Hematopoietic multipotent progenitor cell treated with erythropoietin and hydrocortisone succinate and interleukin-3 and kit ligand, for 15 days (in vitro differentiated cells): ENCODE data around the gene PTGER3.
A peak's percentile ranks its signal among the peaks of the same experiment; 100 is the strongest.
"Not testable (repeated sequence)": the region's sequence is repeated elsewhere in the genome, so short reads cannot be mapped to it uniquely, and the experiment has no call there.

ENCODE experiments used
- DNase-seq: peaks from one replicate; pipeline ENCODE4 v3.0.0-alpha.2; 2015; ENCODE audit warnings: low spot score

Gene PTGER3

DNA sequence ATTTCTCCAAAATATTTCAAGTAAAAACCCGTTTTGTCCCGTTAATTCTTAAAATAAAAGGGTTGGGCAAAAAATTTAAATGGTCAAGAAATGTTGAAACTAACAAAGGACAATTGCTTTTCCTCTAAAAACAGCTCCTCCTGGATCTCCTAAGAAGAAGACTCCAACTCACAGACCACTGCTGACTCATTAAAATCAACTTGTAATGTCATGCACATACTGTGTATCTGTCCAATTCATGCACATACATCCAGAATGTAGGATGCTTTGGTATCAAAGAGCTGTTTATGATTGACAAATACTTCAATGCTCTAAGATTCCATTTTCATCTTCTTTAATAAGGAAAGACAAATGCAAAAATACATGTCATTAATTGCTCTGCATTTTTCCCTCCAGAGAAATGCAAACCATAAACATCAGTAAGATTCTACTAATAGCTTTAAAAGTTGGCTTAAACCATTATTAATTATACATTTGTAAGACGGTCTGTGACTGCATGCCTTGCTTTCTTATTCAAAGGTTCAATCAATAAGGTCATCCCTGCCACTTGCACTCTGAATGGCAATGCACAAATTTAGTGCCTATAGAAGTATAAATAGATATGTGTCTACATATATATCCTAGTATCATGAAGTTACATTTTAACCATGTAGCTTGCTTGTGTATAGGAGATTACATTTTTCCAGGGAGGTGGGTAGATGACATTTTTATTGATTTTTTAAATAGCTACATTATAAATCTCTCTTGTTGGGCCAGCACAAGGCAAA, 44.7 kb downstream of the PTGER3 start:
- no peak for DNase-seq

GRCh38 chr1:71001624-71002023, 46.0 kb downstream of the PTGER3 start:
- DNase-seq: no peak

DNA sequence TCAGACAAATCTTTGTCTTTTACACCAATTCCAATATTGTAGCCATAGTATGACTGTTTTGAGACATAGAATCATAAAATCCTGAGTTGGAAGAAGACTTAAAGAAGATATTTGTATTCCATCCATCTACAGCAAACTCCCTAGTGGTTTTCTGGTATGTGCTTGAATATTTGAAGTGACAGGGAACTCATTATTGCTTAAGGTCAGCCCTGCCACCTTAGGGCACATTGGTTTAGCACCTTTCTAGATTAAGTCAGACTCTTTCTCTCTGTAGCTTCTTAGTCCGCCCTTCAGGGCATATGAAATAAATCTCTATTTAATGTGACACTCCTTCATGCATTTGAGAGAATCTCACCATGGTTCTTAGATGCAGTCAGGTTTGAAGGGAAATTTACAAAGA, 49.8 kb downstream of the PTGER3 start:
- DNase-seq: no peak

DNA sequence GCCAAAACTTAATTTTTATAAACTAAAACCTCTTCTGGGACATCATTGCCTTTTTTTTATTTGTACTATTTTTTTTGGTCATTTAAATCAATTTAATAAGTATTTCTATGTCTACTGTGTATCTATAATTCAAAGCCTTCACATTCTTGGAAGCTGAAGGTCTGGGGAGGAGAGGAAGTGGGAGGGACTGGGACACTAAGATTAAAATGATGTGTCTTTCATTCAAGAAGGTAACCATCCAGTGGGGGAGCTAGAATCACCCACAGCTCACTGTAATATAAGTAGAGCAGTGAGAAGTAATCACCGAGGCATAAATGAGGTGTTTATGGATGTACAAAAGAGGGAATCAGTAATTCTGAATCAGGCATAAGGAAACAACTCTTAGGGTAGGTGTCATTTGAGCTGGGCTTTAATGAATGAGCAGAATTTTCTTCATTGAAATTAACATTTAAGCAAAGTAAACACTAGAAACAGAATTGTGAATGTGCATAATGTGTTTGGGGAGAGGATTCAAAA, 52.8 kb downstream of the PTGER3 start:
- DNase-seq: no peak

GRCh38 chr1:70993798-70994197, 53.8 kb downstream of the PTGER3 start:
- DNase-seq: no peak

GRCh38 chr1:70992521-70992920, 55.1 kb downstream of the PTGER3 start:
- DNase-seq: no peak

GRCh38 chr1:70990469-70991253, 57.0 kb downstream of the PTGER3 start:
- no peak for DNase-seq

GRCh38 chr1:70987497-70987896, 60.1 kb downstream of the PTGER3 start:
- DNase-seq: no peak

DNA sequence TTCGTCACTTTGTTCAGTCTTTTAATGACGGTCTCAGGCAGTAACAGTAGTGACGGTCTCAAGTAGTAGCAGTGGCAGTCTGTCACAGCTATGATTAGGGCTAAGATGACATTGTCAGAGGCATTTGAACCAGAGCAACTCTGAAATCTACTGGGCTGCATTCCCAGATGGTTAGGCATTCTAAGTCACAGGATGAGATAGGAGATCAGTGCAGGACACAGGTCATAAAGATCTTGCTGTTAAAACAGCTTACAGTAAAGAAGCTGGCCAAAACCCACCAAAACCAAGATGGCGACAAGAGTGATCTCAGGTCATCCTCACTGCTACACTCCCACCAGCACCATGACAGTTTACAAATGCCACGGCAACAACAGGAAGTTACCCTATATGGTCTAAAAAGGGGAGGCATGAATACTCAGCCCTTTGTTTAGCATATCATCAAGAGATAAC, 61.8 kb downstream of the PTGER3 start:
- not testable (repeated sequence) for DNase-seq

DNA sequence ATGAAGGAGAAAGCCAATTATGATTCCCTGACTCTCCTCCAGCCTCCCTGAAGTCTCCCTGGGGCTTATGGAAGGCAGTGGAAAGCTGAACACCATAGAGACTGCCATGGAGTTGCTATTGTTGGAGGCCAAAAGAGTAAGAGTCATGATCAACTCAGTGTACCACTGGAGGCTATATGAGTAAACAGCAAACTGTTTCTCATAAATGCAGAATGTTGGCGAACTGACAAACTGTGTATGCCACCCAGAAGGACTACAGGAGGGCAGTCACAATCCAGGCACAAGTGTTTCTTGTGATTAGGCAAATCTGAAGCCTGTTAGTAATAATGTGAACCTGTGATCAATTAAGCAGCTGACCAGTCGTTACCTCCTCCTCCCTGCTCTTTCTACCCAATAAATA, 62.3 kb downstream of the PTGER3 start:
- DNase-seq: not testable (repeated sequence)

DNA sequence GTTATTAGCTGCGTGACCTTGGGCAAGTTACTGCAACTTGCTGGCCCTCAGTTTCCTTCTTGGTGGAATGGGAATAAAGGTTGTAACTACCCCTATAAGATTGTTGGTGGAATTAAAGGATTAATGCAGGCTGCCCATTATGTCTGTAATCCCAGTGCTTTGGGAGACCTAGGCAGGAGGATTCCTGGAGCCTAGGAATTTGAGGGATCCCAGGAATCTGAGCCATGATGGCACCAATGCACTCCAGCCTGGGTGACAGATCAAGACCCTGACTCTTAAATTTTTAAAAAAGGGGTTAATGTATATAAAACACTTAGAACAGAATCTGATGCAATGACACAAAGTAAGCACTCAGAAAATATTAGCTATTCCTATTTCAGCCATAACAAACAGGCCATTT, 67.3 kb downstream of the PTGER3 start:
- no peak for DNase-seq

DNA sequence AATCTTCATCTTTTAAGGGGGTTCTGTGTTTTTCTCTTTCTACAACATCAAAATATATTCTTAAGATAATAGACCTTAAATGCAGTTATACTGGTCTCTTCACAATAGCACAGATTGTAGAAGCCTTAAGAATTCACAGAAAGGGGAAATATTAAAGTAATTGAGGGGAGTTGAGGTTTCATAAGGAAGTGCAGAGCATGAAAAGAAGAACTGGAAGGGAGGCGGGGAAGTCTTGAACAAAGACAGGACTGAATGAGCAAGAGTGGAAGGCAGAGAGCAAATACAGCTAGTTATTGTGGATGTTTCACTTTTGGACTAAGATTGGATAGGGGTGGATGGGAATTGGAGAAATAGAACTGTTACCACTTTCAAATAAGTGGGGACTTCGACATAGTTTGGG, 67.7 kb downstream of the PTGER3 start:
- DNase-seq: no peak

- no peak for DNase-seq
Measured at GRCh38 chr1:70979313-70979712, 68.3 kb downstream of the PTGER3 start.

- no peak for DNase-seq
Measured at GRCh38 chr1:70978623-70979022, 69.0 kb downstream of the PTGER3 start.

DNA sequence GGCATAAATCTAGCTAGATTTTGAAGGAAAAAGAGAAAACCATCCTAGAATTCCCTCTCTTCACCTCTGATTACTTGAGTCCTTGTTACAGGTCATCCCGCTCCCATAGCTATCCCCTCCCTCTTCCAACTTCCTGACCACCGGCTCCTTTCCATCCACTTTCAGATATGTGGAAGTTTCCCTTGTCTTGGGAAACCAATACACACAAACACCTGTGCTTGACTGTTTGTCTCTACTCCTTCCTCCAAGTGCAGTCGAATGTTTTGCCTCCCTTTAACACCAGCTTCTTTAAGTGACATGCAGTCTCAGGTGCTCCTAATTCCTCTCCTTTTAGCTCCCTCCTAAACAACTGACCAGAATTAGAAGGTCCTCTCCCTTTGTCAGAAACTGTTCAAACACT, 70.0 kb downstream of the PTGER3 start:
- DNase-seq: no peak

DNA sequence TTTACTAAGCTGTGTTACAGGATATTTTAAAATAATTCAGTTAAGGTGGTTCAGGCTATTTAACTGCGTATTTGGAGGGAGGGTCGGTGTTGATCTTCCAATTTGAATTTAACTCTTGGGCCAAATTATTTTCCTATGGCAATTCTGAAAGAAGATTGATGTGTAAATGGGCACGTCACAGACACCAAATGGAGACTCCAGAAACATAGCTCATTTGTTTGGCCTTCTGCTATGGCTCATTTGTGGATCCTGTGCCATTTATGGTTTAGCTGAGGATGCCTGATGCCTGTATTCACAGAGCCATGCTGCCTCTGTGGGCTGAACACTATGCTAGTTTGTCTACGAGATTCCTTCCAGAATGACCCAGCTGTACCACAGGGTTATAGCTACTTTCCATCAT, 70.6 kb downstream of the PTGER3 start:
- DNase-seq: no peak

GRCh38 chr1:70973754-70974153, 73.9 kb downstream of the PTGER3 start:
- DNase-seq: no peak

GRCh38 chr1:70970407-70970806, 77.2 kb downstream of the PTGER3 start:
- DNase-seq: no peak

DNA sequence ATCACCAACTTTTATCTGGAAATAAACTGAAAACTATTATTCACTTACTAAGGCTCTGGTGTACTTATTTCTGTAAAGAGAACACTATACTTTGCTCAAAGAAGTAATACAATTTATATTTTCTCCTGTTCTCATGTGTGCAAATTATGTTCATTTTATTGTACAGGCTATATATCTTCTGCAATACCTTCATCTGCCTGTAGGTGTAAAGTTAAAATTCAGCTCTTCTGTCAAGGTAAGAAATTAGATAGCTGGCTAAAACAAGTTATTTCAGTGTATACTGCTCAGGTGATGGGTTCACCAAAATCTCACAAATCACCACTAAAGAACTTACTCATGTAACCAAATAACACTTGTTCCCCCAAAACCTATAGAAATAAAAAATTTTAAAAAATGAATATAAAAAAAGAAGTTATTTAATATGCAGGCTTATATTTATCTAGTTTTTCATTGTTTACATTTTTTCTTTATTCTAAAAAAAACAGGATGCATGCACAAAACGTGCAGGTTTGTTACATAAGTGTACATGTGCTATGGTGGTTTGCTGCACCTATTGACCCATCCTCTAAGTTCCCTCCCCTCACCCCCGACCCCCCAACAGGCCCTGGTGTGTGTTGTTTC, 81.5 kb downstream of the PTGER3 start:
- peak; percentile 6 for DNase-seq

DNA sequence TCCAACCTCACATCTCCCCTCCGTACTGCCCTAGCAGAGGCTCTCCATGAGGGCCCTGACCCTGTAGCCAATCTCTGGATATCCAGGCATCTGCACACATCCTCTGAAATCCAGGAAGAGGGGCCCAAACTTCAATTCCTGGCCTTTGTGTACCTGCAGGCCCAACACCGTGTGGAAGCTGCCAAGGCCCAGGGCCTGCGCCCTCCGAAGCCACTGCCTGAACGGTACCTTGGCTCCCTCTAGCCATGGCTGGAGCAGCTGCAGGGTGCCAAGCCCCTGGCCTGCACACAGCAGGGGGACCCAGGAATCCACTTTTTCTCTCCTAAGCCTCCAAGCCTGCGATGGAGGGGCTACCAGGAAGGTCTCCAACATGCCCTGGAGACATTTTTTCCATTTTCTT, 84.2 kb downstream of the PTGER3 start:
- DNase-seq: no peak

DNA sequence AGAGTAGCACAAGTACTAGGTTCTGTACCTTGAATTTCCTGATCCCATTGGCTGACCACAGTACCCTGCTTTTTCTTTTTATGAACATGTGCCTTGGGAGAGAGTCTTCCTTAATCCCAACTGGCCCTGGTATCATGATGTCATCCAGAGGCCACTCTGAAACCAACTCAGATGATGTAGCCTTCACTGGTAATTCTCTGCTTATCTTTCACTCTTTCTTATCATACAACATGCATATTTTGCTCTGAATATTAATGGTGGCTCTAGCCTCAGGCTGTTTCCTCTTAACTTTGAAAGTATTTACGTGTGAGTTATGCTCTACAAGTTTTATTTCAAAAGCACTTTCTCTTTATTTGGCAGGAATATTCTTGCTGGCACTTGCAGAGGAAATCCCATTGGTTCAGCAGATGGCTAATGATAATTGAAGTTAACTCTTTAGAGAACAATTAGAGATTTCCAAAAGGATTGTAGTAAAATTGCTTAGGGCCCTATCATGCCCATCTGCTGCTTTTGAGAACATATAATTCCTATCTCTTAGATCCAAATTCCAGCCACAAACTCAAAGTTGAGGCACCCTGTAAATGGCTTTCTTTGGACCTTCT, 86.1 kb downstream of the PTGER3 start:
- DNase-seq: no peak

DNA sequence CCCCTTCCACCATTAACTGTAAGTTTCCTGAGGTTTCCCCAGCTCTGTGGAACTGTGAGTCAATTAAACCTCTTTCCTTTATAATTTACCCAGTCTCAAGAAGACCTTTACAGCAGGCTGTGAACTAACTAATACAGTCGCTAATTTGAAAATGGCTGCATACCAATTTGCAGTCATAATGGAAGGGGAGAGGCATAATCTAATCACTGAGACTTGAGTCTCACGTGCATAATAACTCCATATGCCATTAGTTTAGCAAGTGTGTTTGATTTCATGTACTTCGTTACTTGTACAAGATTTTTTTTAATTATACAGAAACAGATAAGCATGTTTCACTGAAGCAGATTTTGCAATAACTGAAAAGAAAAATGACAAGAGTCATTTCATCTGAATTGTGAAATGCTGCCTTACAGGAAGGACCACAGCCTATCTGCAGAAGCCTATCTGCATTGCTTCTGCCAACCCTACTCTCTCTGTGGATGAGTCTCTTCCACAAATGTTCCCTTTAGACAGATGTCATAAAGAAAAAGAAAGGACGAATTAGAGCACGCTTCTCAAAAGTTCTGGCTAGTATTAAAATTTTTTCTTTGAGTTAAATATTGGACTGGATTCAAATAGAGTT, 99.1 kb downstream of the PTGER3 start:
- DNase-seq: no peak
